HFF-Myc (cell line): Measurements from ENCODE around the gene AFF3.

Experiments used
- DNase-seq: peaks from one replicate; pipeline ENCODE4 v3.0.0-alpha.2; 2011; ENCODE audit warnings: low read depth; ENCODE audit errors: extremely low read depth
- H3K4me3 ChIP-seq: replicated peaks from 2 replicates; pipeline ENCODE4 v1.5.1; 2011; ENCODE audit warnings: low read depth, mild to moderate bottlenecking, control low read depth, low read length
- TF ChIP-seq, protein P1 (sequence below): IDR thresholded peaks from 2 replicates; pipeline ENCODE4 v1.5.1; 2012; ENCODE audit warnings: mild to moderate bottlenecking, low read depth, low read length, control low read depth; ENCODE audit errors: missing control alignments

AFF3 gene

GRCh38 chr2:99836690-99837605, 305.4 kb downstream of the AFF3 start:
- no peak overlapping the region for H3K4me3 ChIP-seq

DNA sequence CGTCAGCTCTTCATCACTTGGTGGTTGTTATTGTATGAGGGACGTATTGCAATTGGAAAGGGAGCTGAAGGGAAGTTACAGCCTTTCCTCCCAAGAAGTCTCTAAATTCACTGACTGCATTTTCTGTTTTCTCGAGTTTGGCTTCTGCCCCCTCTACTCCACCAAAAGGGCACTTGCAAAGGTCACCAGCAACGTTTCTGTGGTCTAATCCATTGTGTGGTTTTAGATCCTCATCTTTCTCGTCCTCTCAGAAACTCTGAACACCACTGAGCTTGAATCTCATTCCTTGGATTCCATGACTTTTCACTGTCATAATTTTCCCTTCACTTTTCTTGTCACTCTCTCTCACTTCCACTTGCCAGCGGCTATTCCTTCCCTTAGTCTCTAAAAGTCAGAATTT, 308.0 kb downstream of the AFF3 start:
- H3K4me3 ChIP-seq: no peak overlapping the region
- TF ChIP-seq, protein P1, sequence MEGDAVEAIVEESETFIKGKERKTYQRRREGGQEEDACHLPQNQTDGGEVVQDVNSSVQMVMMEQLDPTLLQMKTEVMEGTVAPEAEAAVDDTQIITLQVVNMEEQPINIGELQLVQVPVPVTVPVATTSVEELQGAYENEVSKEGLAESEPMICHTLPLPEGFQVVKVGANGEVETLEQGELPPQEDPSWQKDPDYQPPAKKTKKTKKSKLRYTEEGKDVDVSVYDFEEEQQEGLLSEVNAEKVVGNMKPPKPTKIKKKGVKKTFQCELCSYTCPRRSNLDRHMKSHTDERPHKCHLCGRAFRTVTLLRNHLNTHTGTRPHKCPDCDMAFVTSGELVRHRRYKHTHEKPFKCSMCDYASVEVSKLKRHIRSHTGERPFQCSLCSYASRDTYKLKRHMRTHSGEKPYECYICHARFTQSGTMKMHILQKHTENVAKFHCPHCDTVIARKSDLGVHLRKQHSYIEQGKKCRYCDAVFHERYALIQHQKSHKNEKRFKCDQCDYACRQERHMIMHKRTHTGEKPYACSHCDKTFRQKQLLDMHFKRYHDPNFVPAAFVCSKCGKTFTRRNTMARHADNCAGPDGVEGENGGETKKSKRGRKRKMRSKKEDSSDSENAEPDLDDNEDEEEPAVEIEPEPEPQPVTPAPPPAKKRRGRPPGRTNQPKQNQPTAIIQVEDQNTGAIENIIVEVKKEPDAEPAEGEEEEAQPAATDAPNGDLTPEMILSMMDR: no peak
- DNase-seq: no peak

More at GRCh38 chr2:99836690-99837605, 305.4 kb downstream of the AFF3 start:
- no peak for DNase-seq
- TF ChIP-seq, protein P1: no peak

- H3K4me3 ChIP-seq: no peak overlapping the region
- TF ChIP-seq, protein P1: no peak
- DNase-seq: no peak
These were observed 308.7 kb downstream of the AFF3 start for GRCh38 chr2:99833586-99834201.

- DNase-seq: no peak
- H3K4me3 ChIP-seq: no peak overlapping the region
- TF ChIP-seq, protein P1: no peak
These were observed 309.5 kb downstream of the AFF3 start for GRCh38 chr2:99832926-99833325.

GRCh38 chr2:99831772-99832171, 310.6 kb downstream of the AFF3 start:
- TF ChIP-seq, protein P1: no peak

GRCh38 chr2:99827296-99827999, 314.9 kb downstream of the AFF3 start:
- no peak overlapping the region for H3K4me3 ChIP-seq
- DNase-seq: no peak
- TF ChIP-seq, protein P1: no peak

More at GRCh38 chr2:99831772-99832171, 310.6 kb downstream of the AFF3 start:
- DNase-seq: no peak
- H3K4me3 ChIP-seq: no peak overlapping the region
